HG02981 (cell line): ENCODE data around the gene RHBDL1.
A peak's percentile ranks its signal among the peaks of the same experiment; 100 is the strongest.

Source experiments
- ATAC-seq: cut with Tn5 transposase; IDR thresholded peaks from one replicate; pipeline ENCODE4 v1.9.1; 2021; ENCODE audit warnings: mild to moderate bottlenecking, moderate library complexity; ENCODE audit not compliant: unreplicated experiment

RHBDL1 gene

GRCh38 chr16:652454-653305 lies 22.8 kb upstream of the RHBDL1 start:
- no peak for ATAC-seq

GRCh38 chr16:654034-654433 lies 21.4 kb upstream of the RHBDL1 start:
- ATAC-seq, result no peak

- ATAC-seq, result no peak
Measured at GRCh38 chr16:657487-657886, 18.0 kb upstream of the RHBDL1 start.

DNA sequence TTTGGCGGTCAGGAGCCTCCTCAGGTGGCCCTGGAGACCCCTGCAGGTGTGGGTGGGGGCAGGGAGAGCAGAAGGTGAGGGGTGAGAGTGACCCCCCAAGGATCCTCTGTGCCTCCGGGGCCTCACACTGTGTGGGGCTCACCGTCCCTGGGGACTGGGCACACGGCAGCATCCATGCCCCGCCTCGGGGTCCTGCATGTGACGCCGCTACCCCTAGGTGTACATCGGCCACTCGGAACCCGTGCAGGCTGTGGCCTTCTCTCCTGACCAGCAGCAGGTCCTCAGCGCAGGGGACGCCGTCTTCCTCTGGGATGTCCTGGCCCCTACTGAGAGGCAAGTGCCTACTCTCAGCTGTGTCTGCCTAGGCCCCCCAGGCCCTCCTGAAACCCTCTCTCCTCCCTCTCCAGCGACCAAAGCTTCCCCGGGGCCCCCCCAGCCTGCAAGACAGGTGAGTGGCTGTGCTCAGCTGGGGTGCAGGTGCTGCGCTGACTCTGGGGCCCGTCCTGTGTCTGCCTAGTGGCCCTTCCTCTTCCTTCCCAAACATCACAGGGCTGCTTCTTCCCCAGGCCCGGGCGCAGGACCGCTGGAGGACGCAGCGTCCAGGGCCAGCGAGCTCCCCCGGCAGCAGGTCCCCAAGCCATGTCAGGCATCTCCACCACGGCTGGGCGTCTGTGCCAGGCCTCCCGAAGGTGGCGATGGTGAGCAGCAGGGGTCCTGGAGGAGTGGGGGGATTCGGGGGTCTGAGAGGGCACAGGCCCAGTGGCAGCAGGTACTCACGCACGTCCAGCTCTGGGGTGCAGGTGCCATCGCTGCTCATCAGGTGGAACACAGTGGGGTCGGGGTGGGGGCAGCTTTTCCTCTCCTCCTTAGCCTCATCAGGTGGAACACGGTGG lies 16.5 kb upstream of the RHBDL1 start:
- no peak for ATAC-seq

GRCh38 chr16:659618-660017 lies 15.9 kb upstream of the RHBDL1 start:
- ATAC-seq, result no peak

DNA sequence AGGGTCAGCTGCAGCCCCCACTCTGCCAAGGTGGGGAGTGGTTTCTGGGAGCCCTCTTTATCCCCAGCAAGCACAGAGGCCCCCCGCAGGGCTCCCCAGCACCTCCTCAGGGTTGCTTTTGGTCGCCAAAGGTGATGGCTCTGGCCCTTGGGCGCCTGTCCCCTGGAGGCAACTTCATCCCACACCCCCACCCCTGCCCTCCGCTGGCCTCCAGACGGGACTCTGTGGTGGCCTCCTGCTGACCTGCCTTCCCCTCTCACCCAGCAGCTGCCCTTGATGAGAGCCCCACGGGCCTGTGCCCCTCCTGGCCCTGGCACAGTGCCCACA lies 15.4 kb upstream of the RHBDL1 start:
- ATAC-seq, result no peak

DNA sequence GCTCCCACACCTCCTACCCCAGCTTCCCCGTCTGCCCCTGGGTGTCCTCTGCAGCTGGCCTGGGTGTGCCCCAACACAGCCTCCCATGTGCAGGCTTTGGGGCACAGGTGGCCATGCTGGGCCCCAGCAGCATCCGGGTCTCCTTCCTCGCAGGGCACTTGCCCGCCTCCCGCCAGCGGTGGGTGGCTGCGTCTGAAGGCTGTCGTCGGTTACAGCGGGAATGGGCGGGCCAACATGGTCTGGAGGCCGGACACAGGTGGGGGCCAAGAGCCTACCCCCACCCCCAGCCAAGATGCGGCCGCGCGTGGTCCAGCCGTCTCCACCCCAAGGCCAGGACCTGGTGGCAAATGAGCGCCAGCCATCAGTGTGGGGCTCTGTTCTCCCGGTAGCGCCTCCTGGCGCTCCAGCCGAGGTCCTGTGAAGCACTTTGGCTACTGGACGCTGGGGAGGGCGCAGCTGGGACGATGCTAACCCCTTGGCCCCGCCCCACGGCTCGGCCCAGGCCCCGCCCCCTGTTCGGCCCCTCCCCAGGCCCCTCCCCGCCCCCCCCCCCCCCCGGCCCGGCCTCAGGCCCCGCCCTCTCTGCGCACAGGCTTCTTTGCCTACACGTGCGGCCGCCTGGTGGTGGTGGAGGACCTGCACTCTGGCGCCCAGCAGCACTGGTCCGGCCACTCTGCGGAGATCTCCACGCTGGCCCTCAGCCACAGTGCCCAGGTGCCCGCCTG lies 14.8 kb upstream of the RHBDL1 start:
- peak; percentile 46 for ATAC-seq

- ATAC-seq, result peak; percentile 6
Measured at GRCh38 chr16:661184-661821, 14.2 kb upstream of the RHBDL1 start.

DNA sequence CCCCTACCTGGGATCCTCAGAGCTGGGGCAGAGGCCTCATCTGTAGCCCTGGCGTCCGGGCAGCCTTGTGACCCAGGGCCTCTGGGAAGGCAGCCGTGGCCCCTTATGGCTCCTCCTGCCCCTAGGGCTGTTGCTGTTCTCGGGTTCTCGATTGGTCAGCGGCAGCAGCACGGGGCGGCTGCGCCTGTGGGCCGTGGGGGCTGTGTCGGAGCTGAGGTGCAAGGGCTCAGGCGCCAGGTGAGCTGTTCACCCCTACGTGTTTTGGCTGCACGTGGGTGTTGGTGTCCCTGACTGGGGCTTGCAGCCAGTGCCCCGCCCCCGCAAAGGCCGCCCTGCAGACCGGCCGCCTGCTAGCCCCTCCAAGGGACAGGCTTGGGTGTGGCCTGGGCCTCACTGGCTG lies 13.4 kb upstream of the RHBDL1 start:
- no peak for ATAC-seq

DNA sequence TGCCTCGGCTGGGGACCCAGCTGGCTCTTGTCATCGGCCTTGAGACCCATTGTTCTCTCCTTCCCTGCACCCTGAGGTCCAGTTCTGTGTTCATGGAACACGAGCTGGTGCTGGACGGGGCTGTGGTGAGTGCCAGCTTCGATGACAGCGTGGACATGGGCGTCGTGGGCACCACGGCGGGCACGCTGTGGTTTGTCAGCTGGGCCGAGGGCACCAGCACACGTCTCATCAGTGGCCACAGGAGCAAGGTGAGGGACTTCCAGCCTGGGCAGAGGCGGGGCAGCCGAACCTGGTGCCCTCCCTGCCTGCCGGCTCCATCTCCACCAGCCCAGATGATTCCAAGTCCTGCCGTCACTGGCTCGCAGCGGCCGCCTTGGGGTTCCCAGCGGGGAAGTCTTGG lies 12.9 kb upstream of the RHBDL1 start:
- ATAC-seq, result no peak

GRCh38 chr16:666572-666971 lies 8.9 kb upstream of the RHBDL1 start:
- no peak for ATAC-seq

DNA sequence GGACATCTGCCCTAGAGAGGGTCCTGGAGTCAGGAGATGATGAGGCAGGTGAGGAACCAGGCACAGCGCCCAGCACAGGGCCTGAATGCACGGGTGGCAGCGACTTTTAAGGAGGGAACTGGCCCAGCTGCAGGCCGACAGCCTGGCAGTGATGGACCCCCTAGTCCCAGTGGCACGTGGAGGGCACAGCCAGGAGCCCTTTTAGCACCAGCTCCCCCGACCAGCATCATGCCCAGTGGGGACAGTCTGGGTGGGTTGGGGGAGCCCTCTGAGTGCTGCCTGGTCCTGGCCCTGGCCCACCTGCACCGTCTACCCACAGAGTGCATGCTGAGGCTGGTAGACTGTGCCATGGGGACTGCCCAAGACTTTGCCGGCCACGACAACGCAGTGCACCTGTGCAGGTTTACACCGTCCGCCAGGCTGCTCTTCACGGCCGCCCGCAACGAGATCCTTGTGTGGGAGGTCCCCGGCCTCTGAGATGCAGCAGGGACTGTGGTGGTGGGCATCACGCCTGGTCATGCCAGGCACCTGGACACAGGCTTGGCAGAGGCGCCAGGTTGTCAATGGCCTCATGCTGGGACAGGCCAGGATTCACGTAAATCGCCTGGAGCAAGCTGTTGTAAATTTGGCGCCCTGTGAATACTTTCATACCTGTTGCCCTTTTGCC lies 8.2 kb upstream of the RHBDL1 start:
- no peak for ATAC-seq

DNA sequence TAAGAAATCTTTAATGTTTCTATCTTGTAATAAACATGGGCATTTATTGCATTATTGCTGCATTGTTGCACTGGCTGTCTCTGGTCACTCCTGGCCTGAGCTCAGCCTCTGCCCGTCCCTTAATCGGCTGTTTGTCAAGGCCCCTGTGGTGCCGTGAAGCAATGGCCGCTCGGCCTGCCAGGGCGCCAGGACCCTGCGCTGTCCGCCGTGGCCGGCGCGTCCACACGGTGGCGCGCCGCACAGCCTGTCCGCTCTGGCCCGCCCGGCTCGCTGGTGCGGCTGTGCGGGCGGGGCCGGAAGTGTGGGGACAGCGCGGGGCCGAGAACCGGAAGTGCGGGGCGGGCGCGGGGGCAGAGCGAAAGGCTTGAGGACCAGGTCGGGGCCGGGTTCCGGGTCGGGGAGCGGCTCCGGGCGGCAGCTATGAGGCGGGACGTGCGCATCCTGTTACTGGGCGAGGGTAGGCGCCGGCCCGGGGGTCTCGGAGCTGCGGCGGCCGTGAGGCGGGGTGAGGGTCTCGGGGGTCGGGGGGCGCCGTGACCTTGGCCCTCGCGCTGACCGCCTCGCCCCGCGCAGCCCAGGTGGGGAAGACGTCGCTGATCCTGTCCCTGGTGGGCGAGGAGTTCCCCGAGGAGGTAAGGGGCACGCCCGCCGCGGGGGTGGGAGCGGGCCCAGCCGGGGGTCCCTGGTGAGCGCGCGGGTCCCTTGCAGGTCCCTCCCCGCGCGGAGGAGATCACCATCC lies 7.5 kb upstream of the RHBDL1 start, which contains the start of gene RHOT2:
Gene RHOT2 (plus strand): TSS at position 353 of the 739 bp plus-strand sequence. CDS start 68 bp downstream, at position 421.
- ATAC-seq, result peak; percentile 83

GRCh38 chr16:668519-669171 lies 6.8 kb upstream of the RHBDL1 start:
- ATAC-seq, result no peak

DNA sequence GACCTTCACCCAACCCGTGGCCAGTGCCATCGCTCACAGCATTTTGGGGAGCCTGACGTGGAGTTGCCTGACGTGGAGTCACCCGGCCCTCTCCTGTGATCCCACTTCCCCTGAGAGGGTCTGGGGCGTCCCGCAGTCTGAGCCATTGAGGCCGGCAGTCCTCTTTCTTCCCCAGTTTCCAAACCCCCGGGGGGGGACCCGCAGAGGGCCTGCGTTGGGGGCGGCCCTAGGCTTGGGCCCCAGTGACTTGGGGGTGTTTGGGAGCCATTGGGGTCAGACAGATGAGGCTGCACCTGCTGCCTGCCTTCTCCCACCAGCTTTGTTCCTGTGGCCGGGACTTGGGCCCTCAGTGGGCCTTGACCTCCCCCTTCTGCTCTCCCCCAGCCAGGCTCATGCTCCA lies 5.8 kb upstream of the RHBDL1 start:
- ATAC-seq, result no peak

DNA sequence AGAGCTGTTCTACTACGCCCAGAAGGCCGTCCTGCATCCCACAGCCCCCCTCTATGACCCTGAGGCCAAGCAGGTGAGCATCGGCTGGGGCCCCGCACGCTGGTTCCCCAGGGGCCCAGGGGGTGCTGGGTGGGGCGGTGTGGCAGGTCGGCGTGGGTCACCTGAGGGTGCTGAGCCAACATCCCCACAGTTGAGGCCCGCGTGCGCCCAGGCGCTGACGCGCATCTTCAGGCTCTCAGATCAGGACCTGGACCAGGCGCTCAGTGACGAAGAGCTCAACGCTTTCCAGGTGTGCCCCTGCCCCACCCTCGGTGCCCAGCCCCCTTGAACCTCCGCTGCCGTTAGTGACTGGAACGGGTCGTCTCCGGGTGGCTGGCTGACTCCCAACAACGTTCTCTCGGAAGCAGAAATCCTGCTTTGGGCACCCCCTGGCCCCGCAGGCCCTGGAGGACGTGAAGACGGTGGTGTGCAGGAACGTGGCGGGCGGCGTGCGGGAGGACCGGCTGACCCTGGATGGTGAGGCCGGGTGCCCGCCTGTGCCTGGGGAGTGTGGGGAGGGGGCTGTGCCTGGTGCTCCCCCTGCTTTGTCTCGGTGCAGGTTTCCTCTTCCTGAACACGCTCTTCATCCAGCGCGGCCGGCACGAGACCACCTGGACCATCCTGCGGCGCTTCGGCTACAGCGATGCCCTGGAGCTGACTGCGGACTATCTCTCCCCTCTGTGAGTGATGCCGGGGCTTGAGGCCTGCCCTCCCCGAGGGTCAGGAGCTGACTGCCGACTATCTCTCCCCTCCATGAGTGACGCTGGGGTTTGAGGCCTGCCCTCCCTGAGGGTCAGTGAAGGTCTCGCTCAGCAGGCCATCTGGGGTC lies 4.8 kb upstream of the RHBDL1 start:
- no peak for ATAC-seq

DNA sequence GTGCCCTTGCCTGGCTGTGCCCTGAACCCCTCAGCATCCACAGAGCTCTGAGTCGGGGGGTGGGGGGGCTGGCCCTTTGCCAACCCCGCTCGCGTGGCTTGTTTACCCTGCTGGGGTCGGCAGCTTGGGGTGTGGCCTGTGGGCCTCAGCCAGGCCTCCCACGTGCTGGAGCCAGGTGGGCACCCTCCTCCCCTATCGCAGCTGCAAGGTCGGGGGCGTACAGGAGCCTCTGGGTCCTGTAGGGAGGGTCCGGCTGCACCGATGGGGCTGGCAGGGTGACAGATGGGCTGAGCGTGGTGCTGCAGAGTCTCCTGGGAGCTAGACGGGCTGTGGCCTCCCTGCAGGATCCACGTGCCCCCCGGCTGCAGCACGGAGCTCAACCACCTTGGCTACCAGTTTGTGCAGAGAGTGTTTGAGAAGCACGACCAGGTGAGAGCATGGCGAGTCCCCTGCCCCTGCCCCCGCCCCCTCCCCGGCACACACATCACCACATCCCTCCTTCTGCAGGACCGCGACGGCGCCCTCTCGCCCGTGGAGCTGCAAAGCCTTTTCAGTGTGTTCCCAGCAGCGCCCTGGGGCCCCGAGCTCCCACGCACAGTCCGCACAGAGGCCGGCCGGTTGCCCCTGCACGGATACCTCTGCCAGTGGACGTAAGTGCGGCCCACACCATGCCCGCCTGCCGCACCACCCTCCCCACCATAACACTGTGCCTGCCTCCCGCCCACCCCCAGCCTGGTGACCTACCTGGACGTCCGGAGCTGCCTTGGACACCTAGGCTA lies 3.9 kb upstream of the RHBDL1 start:
- no peak for ATAC-seq
